GM19099 (cell line): ENCODE results near the gene LGR4.
A peak's percentile ranks its signal among the peaks of the same experiment; 100 is the strongest.

Experiments used
- POLR2A ChIP-seq: IDR thresholded peaks from 3 replicates; pipeline ENCODE4 v1.6.1; 2011; ENCODE audit warnings: low read depth; ENCODE audit not compliant: insufficient read length; ENCODE audit errors: extremely low read depth

Gene LGR4, protein sequence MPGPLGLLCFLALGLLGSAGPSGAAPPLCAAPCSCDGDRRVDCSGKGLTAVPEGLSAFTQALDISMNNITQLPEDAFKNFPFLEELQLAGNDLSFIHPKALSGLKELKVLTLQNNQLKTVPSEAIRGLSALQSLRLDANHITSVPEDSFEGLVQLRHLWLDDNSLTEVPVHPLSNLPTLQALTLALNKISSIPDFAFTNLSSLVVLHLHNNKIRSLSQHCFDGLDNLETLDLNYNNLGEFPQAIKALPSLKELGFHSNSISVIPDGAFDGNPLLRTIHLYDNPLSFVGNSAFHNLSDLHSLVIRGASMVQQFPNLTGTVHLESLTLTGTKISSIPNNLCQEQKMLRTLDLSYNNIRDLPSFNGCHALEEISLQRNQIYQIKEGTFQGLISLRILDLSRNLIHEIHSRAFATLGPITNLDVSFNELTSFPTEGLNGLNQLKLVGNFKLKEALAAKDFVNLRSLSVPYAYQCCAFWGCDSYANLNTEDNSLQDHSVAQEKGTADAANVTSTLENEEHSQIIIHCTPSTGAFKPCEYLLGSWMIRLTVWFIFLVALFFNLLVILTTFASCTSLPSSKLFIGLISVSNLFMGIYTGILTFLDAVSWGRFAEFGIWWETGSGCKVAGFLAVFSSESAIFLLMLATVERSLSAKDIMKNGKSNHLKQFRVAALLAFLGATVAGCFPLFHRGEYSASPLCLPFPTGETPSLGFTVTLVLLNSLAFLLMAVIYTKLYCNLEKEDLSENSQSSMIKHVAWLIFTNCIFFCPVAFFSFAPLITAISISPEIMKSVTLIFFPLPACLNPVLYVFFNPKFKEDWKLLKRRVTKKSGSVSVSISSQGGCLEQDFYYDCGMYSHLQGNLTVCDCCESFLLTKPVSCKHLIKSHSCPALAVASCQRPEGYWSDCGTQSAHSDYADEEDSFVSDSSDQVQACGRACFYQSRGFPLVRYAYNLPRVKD

DNA sequence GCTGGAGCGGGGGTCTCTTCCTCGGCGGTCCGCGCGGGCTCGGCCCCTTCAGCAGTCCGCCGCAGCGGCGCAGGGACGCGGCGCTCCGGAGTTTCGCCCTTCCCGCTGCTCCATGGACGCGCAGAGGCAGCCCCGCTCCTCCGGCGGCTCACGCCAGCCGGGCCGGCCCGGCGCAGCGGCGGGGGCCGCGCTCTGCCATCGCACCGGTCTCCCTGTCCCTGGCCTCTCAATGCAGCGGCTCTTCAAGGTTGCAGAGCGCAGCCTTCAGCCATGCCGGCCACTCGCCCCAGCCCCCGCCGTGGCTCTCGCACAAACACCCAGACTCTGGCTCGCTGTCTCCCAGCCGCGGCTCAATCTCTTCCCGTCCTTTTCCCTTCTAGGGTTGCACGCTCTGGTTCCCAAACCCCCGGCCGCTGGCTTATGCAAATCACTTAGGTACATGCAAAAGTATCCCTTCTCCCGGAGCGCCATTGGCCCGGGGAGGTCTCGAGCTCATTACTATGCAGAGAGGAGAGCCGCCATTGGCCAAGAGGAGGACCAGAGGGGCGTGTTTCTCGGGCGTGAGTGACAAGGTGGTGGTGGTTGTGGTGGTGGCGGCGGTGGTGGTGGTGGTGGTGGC is at the start of gene LGR4:
Gene LGR4 (minus strand): TSS at position 393 of the 619 bp plus-strand sequence. CDS start 488 bp downstream, outside the sequence.
- TF ChIP-seq POLR2A = no peak

DNA sequence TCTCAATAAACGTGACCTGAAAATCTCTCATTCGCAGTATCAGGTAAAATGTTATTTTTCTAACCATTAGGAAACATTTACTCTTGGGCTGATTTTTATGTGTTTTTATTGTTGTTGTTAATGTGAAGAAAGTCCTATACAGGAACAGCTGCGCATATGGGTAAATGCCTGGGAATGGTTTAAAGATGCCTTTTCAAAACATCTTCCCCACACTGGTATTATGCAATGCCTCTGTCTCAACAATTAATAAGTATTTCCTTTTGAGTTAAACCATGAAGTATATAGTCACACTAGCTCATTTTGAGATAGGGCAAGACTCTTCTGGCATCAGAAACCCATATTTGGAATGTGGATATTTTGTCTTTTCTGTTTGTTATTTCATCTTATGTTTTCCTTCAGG is 47.6 kb upstream of the LGR4 start:
- TF ChIP-seq POLR2A = no peak

DNA sequence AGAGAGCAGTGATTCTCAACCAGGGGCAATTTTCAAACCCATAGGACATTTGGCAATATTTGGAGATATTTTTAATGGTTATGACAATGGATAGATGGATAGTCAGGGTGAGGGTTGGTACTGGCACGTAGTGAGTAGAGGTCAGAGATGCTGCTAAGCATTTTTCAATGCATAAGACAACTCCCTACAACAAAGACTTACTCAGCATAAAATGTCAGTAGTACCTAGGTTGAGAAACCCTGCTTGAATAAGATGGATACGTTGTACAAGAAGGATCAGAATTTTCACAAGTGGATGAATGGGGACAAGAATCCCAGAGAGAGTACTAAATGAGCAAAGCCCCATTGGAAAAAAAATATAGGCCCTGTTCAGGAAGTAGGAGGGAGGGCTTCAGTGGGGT is 45.9 kb upstream of the LGR4 start:
- no peak for TF ChIP-seq POLR2A

DNA sequence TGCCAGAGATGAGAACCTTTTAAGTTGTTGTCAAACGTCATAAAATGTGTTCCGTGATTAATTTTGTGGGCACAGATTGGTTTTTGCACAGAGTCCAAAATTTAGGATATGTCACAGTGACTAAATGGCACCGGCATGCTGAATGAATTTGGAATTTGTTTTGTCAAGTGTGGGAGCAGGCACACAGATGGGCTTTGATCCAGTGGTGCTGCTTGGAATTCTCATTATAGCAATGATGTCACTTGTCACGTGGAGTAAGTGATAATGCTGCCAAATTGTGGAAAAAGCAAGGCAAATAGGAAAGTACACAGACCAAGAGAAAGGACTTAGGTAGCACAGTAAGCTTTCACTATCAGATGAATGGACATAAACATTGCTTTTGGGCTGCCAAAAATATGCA is 42.0 kb upstream of the LGR4 start:
- no peak for TF ChIP-seq POLR2A

DNA sequence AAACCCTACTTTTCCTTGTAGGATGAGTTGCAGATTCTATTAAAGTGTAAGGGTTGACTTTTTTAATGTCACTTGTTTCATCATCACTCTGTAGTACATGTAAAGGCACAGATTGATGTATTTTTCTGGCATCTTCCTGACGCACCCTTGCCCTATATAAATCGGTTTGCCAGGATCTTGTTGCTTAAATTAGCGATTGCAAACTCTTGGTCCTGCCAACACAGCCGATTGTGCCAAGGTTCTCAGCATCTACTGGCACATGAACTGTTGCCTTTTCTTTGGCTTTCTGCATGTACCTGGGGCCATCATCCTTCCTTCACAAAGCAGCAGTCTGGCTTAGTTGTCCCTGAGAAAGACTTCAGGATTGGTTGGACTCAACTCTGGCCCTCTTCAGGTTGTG is 41.5 kb upstream of the LGR4 start:
- TF ChIP-seq POLR2A = no peak

DNA sequence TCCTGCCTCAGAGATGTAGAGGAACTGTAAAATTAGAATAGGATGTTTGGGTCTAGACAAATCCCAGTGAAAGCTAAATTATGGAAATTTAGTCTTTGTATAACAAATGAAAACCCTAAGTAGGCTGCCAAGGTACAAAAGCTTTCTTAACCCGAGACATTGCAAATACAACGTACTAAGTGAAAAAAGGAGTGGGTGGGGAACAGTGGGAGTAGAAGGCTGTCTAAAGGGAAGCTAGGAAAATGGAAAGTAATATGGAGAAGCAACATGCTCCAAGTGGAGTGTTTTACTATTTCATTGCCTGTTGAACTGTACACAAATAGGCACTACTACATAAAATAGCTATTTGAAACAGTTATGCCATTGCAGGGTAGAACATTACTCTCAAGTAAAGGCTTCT is 40.8 kb upstream of the LGR4 start:
- TF ChIP-seq POLR2A = no peak

DNA sequence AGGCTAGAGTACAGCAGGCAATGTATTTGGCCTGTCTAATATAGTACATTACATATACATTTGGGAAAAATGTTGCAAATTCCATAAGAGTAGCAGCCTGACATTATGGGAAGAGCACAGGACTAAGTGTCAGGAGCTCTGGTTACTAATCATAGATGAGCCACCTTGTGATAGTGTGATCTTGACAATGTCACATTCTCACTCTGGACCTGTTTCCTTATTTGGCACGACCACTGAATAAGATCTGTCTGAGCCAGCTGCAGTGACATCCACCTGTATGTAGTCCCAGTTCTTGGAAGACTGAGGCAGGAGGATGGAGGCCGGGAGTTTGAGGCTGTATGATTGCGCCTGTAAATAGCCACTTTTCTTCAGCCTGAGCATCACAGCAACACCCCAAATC is 39.6 kb upstream of the LGR4 start:
- no peak for TF ChIP-seq POLR2A

DNA sequence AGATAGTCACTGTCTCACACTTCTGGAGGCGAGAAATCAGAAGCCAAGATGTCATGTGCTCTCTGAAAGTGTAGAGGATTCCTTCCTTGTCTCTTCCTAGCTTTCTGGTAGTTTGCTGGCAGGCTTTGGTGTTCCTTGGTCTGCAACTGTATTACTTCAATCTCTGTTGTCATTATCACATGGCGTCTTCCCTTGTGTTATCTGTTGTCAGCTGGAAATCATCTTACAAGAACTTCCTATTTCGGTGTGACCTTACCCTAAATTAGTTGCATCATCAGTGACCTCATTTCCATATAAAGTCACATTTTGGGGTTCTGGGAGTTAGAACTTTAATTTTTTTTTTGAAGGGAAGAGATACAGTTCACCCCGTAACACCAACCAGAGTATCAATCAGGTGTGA is 37.3 kb upstream of the LGR4 start:
- TF ChIP-seq POLR2A = no peak

DNA sequence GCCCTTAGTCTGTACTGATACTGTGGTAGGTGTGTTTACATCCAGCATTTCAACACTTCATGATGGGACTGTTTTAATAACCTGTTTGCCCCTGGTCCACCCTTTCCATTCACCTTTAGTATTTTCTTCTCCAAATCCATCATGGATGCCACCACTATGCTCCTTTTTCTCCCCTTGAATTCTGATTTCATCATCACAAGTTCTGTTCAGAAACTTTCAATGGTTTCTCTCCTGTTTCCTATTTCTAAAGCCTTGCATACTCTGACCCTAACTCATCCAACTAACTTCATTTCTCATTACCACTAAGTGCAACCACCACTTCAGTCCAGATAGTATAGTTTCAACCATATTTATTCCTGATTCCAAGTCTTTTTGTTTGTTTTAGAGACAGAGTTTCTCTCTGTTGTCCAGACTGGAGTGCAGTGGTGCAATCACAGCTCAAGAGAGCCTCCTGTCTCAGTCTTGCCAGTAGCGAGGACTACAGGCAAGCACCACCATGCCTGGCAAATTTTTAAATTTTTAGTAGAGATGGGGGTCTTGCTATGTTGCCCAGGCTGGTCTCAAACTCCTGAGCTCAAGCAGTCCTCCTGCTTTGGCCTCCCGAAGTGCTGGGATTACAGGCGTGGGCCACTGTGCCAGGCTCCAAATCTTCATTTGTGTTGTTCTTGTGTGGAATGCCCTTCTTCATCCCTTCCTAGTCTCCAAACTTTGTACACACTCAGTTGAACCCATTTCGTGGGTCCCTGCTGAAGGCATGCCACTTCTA is 35.1 kb upstream of the LGR4 start:
- TF ChIP-seq POLR2A = no peak

DNA sequence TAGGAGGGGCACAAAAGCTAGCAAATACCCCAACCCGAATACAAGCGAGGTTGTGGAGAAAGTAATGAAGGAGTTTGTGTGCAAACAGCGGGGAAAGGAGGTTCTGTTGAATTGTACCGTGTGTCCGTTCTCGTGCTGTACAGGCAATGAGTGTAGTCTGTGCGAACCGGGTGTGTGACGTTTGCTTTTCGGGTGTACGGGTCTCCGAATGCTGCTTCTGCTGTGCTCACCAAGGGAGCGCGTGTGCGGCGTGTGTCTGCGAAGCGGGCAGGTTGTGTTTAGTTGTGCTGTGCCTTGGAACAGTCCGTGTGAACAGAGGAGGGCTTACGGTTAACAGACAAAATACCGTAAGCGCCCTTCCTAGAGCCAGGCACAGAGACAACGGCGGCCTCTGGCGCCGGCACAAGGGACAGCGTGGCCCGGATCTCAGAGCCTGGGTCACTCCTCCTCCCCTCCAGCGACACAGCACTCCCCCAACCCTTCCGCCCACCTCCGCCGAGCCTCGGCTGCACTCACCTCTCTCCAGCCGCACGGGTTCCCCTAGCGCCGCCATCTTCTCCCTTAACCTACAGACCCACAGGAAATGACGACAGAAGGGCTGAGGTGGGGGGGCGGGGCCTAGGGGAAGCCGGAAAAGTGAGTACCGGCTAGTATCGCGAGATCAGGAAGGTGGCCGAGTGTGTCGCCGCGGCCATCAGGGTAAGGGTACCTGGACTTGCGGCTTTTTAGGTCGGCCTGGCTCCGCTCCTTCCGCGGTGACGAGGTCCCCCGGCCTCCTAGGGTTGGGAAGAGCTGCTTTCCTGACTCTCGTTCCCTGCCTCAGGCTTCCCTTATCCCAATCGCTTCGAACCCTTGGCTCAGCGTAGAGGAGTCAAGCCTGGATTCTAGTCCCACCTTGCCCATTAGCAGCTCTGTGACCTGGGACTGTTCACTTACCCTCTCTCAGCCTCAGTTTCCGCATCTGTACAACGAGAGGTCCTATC is 33.9 kb upstream of the LGR4 start, which contains the start of gene LIN7C:
Gene LIN7C (minus strand): TSS at position 570 of the 983 bp plus-strand sequence. CDS start 17 bp downstream, at position 553.
- peak; percentile 96 for TF ChIP-seq POLR2A

DNA sequence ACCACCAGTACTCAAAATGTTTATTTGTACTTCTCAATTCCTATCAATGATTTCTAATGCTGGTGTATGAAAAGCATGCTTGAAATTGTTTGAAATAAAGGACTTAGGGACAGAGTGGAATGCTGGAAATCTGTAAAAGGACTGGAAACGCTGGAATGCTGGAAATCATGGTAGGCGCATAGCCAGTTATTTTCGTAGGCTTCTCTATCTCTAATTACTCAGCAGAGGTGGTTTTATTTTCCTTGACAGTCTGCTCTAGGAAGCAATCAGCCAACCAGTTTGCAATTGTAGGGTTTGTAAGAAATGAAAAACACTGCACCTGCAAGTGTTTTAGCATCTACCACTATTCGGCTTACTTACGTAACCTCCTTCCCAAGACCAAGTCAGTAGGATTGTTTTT is 33.2 kb upstream of the LGR4 start:
- no peak for TF ChIP-seq POLR2A

DNA sequence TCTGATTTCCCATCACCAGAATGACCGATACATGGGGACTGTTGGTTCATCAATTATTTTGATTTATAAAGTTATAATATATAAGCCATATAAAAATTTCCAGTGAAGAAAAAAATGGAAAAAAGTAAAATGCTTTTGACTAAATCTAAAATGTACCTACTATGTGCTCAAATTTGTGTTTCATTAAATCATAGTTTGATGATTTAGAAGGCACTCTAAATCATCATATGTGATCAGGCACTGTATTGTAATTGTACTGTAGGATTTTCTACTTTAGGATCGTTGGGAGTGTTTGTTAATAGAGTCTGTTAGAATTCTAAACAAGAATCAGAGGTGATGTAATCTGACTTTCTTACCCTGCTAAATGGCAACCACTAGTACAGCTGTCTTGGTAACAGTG is 31.6 kb upstream of the LGR4 start:
- no peak for TF ChIP-seq POLR2A

DNA sequence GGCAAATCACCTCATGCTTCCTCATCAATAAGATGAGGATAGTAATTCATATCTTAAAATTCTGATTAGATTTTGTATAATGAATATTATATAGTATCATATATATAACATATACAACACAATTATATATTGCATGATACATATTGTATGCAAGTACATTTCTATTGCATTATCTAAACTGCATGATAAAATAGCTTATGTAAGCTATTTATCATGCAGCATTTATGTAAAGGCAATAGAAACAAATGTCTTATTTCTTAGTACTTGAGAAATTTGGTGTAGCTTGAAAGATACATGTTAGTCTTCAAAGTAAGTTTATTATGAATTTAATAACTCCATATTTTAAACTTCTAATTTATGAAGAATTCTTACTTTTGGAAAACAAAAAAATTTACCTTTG is 28.5 kb upstream of the LGR4 start:
- no peak for TF ChIP-seq POLR2A

DNA sequence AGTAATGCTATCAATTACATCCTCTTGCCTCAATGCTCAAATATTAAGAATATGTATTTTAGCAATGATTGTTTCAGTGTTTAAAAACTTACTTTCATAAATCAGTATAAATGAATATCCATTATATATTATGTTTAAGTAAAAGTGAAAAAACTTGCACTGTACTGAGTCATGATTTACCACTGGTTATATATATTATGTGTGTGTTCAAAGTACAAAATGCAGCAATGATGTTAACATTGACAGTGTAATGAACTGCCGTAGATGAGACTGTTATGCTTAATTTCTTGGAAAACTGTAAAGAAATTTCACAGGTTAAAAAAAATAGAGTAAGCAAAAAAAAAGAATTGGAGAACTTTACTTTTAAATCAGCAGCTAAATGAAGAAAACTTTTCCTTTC is 25.3 kb upstream of the LGR4 start:
- no peak for TF ChIP-seq POLR2A

DNA sequence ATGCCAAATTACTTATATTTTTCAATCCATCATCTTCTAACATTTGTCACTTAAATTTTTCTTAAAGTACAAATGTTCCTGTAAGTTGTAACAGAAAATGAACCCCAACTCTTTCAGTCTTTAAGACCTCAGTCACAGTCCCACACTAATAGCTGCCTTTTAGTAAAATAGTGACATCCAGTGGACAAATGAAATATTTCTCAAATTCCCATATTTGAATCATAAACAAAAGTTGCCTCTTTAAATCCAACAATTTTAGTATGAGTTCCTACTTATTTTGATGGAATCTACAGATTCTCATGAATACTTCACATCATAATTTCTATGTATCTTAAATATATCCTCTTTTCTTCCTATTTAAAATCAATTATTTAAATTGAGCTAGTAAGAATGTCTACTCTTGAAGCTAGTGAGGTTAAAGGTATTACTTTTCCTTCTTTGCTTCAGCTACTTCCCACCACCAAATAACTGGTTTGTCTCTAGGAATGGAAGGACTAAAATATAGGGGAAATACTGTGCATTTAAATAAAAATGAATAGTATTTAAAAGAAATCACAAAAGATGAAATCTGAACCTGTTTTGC is 24.8 kb upstream of the LGR4 start:
- TF ChIP-seq POLR2A = no peak
